Measurements from ENCODE around the gene TMEM108. TPM values are rescaled to one million over a fixed set of nuclear protein-coding genes. Genes with fewer than 3 reads are reported as not detected.

TMEM108 gene
- polyA plus RNA-seq, 3 donors: 1.9 to 2.0 (median 2.0) TPM

DNA sequence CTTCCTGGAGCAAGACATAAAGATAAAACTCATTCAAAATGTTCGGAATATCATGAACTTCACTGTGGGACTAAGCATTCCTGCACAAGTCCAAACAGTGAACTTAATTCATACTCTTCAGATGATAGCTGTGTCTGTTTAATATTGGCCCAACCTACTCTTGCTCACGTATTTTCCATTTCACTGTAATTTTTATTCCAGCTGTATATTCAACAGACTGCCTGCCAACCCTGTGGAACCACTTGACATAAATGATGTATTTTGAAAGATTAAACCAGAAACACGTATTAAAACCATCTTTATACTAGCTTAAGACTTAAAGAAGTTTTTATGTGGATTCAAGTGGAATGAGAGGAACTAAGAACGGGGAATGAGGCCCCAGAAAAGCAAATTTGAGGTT, 172.5 kb downstream of the TMEM108 start:
- no peak for DNase-seq

DNA sequence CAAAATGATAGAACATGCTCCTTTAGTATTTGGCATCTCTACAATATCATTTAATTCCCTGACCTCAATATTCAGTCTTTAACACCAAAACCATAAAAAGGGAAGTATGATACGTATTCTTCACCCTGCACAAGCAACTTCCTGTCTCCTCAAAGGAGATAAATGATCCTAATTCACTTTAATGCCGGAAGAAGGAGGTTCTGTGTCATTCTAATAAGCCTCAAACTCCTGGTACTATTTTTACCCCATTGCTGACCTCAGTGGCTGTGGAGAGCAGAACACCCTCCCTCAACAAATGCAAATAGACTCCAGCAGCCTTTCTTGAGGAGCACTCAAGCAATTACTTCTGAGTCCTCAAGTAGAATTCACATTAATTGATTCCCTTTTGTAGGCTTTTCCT, 173.3 kb downstream of the TMEM108 start:
- DNase-seq: no peak

DNA sequence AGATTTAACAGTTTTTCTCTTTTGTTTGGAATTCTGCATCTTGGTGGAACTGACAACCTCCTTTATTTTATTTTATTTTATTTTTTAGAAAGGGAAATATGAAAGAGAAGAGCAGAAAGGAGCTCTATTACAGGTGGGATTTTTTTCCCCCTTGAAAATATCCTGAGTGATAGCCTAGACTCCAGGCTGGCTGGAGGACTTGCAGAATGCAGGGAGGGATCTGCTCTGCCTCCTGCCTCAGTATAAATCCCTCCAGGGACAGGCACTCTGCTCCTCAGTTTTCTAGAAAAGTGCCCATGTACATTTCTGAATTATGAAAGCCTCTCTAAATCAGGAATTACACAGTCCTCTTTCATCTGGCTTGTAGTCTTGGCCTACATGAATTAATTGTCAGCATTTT, 173.7 kb downstream of the TMEM108 start:
- no peak for DNase-seq

DNA sequence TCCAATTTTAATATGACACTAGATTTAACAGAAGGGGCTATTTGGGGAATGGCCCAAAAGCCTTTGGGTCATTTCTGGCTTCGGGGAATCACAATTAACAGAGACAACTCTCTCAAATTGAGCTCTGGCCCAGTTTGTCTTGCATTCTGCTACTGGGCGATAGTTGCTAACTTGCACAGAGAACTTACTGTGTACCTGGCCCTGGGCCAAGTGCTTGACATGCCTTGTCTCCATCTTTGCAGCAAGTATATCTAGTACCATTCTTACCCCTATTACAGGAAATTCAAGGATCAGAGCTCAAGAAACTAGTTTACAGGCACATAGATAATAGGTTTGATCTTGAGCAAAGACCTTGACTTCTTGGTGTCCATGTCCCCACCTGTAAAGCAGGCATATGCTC, 175.7 kb downstream of the TMEM108 start:
- no peak for DNase-seq

DNA sequence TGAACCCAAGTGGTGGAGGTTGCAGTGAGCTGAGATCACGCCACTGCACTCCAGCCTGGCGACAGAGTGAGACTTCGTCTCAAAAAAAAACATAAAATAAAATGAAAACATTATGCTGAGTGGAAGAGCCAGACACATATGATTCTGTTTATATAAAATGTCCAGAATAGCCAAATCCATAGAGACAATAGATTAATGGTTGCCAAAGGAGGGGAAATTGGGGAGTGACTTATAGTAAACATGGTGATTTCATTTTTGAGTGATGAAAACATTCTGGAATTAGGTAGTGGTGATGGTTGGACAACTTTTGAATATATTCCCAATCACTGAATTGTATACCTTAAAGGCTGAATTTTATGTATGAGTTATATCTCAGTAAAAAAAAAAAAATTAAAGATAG, 189.6 kb downstream of the TMEM108 start:
- DNase-seq: no peak

DNA sequence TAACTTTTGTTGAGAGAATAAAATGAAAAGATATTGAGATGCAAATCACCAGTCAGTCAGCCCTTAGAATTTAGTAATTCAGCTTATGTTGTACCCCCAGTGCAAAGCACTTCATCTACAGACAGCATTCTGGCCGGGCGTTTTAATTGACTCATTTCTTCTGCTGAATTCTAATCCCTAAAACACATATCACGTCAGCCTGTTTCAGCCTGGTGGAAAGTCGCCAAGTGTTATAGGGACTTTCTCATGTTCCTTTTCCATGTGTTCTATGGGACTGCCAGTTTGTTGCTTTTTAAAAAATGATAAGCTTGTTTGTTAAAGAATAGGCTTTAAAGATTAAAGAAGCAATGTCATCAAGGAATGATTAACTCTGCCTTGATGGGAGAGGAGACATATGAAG, 192.0 kb downstream of the TMEM108 start:
- no peak for DNase-seq

DNA sequence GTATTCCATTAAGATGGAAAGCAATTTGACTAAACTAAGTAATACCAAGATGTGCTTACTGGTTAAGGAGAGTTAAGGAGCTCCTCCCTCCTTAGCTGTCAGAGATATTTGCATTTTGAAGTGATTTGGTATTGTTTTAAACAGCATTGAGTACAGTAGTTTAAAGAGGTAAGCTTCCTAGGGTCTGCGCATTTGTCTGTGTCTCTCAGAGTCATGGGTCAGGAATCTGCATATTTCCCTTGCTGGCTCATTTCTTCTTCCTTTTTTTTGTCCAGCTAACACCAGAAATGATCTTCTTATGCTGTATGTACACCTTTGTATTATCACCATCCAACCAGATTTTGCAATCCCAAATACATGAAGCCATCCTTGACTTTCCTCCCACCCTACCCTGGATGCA, 198.7 kb downstream of the TMEM108 start:
- DNase-seq: no peak

DNA sequence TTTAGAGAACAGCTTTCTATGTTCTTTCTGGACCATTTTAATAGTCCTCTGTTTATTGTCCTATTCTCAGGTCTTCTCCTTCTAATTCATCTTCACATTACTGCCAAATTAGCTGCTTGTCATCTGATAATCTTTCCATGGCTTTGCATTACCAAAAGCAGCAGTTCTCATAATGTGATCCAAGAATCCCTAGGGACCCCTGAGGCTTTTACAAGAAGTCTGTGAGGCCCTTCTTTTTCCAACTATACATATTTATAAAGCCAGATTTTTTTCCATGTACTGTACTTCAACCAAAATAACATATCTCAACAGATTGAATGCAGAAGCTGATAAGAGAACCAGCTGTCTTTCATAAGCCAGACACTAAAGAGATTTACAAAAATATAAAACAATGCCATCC, 199.2 kb downstream of the TMEM108 start:
- no peak for DNase-seq

DNA sequence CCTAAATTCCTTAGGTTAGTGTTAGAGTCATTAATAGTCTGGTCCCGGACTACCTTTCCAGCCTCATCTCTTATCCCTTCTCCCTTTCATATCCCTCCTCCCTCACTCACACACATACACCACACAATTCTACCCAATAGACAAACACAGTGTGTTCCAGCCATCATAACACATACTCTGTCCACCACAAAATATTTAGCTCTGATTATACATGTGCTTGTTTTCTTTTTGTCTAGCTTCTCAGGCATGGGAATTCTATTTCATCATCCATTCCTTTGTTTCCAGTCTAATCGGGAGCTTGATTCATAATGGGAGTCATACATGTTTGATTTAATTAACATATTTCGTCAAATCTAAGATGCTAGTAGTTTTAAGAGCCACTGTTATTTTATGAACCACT, 199.8 kb downstream of the TMEM108 start:
- no peak for DNase-seq

DNA sequence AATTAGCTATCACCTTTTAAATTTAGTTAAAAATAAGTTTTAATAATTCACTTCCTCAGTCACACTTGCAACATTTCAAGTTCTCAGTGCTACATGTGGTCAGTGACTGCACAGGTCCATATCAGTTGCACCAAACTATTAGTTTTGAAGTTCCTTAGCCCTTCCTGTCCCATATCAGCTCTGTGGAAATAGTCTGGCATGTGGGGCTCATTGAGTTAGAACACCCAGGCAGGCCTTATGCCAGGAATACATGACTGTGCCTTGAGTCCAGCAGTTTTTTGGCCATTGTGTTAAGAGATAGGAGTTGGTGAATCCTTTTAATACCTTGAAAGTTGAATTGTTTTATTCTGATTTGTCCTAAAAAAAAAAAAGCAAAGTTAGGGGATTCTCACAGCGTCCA, 207.9 kb downstream of the TMEM108 start:
- DNase-seq: no peak

DNA sequence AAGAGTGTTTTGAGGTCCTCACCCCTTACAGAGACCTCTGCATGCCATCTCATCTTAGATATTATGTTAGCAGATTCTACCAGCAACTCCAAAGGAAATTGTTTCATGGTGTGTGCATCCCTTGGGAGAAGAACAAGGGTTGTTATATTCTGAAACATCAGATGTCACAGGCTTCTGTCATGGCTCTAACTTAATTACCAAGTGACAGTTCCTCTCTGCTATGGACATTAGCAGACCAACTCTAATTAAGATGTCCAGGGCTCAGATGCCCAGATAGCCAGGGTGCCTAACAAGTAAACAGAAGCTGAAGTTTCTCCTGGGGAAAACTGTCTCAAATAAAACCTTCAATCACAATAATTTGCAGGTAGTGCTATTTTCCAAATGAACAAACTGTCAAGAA, 208.6 kb downstream of the TMEM108 start:
- DNase-seq: no peak

DNA sequence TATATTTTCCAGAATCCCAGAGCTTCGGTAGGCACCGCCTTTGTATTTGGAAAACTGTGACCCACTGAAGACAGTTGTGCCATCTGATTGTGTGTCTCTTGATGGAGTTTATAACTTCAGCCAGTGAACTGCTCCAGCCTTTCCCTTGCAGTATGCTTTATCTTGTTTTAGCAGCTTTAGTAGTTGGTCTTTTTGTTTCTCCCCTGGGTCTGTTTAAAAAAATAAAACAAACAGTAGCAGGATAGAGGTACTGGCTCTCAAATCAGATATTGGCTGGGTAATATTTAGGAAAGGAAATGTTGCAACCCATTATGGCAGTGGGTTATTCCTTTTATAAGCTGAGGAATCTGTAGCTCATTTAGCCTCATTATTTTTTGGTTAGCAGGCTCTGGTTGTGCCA, 210.2 kb downstream of the TMEM108 start:
- no peak for DNase-seq

DNA sequence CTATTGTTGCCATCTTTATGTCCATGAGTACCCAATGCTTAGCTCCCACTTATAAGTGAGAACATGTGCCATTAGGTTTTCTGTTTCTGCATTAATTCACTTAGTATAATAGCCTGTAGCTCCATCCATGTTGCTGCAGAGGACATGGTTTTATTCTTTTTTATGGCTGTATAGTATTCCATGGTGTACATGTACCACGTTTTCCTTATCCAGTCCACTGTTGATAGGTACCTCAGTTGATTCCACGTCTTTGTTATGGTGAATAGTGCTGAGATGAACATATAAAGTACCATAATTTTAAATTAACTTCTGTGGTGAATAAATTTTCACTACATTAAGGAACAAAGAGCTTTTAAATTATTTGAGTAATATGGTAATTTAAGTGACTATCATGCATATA, 211.3 kb downstream of the TMEM108 start:
- no peak for DNase-seq

DNA sequence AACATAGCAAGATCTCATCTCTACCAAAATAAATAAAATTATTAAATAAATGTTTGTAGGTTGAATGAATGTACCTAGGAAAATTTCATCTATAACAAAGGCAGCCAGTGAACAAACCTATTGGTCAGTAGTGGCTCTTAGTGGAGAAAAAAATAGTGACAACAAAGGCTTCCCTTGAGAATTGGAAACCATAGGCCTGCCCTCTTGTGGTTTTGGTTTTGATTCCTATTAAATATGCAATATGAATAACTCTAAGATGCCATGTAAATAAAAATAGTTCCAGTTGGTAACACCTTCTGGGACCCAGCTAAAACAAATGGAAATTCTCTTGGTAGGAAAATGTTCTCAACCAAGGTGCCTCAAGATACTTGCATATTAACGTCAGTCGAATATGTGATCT, 216.0 kb downstream of the TMEM108 start:
- no peak for DNase-seq

DNA sequence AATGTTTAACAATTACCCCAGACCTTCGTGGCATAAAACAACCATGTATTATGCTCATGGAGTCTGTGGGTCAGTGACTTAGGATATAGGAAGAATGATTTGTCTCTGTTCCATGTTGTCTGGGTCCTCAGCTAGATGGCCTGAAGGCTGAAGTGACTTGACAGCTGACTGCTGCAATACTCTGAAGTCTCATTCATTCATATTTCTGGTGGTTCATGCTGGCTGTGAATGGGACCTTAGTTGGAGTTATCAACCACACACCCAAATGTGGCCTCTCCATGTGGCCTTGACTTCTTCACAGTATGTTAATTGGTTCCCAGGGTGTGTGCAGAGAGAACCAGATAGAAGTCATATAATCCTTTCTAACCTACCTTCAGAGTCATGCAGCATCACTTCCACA, 216.5 kb downstream of the TMEM108 start:
- DNase-seq: no peak

DNA sequence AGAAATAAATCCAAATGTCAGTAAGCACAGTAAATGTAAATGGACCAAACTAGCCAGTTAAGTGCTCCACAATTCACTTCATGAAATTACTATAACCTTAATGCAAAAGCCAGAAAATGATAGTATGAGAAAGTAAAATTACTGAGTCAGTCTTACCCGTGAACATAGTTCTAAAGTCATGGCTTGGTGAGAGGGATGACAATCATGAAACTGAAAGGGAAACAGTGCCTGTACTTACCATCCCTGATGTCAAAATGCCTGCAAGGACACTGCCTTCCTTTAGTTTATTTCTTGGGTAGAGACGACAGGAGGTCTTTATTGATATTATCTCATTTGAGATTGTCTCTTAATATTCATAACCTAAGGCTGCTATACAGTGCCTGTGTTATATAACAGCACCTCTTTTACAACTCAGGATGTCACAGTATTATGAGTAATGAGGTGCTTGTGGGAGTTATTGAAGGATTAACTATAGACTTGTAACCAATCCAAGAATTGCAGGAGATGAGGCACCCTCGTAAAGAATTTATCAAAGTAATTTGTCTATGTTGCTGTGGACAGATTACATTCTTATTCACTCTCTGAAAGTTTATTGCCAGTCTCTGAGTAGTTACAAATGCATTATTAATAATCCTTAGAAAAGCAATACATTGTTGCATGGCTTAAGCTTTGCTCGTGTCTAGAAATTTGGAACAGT, 218.7 kb downstream of the TMEM108 start:
- no peak for DNase-seq

DNA sequence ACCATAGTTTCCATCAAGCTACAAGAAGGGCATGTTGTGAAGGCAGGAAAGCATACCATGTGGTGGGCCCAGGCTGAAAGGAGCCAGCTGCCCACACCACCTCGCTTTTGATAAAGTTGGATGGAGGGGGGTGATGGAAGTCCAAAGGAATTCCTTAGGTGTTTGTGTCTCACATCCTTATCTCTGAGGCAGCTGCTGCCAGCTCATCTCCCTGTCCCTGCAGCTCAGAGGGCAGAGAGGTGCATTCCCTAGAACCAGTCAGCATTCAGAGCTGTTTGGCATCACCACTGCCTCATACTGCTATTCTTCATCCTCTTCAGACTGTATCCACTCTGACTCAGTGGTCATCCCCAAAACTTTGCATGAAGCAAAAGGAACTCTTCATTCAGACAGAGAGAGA, 220.2 kb downstream of the TMEM108 start:
- DNase-seq: no peak

DNA sequence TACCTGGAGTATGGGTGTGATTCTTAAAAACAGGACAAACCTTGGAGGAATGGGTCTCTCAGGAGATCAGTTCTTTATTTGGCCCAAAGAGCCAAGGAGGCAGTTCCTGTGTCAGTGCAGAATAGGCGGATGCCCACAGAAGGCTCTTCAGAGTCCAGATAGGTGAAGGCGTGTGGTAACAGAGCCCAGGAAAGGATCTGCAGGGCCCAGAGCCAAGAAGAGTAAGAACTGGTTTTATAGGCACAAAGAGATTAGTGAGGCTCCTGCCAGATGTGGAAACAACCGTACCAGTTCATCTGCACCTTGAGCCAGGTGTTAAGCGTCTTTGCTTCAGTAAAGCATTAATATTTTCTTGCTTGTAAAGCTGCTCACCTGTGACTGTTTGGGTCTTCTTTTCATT, 221.6 kb downstream of the TMEM108 start:
- no peak for DNase-seq

DNA sequence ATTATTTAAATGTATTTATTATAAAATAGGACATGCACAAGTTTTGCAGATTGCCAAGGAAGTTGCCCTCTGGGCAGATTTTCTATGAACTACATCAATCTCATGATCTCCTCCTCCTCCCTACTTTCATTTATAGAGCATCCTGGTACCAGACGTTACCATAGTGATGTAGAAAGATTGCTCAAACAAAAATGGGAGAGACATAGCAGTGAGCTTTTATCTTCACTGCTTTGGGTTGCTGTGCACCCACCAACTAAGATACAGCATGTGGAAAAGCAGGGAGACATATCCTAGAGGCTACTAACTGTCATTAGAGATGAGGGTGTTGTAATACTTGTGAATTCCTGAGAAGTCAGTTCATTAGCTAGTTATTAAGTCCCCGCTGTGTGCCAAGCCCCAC, 224.1 kb downstream of the TMEM108 start:
- no peak for DNase-seq

DNA sequence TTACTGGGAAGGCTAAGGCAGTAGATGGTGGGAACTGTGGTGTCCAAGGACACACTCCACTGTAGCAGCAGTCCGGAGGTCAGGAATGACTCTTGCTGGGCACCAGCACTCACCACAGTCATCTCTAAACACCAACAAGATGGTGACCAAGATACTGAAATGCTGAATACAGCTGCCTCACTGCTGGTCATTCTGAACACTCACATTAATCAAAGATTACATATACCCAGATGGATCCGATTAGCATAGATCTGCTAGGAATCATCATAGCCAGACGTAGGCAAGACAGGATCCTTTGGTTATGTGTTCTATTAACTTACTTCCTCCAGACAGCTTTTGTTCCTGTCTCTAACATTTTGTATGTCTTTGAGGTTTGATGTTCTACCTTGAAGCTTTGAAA, 226.7 kb downstream of the TMEM108 start:
- no peak for DNase-seq

DNA sequence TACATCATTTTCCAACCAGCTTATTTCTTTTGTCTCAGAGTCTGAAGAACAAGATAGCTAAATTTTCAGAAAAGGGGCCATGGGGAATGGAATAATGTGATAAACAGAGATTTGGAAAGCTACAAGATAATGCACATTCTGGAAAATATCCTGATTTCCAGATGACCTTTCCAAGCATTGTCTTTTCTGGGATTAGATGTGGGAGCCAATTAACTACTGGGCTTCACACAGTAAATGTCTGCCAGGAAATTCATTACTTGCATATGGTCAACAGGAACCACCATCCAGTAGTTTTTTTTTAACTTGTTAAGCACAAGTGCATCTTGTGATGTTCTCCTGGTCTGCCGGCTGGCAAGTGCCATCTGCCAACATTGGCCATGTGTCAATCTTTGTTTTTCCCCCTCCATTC, 230.5 kb downstream of the TMEM108 start:
- no peak for DNase-seq

DNA sequence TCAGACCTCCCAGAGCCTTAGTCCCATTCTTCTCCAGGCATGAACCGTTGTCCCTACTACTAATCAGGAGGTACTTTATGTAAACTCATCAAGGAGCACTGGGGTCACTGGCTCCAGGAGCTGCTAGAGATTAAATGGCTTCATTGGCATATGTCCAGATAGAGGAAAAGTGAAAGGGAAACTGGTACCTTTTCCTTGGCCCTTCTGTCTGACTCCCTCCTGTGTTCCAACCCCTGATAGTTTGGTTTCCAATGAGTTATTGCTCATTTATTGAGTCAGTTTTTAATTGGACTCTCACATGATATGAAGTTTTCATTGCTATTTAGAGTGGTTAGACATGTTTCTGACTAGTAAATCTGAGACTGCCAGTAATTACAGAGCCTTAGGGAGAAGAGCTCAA, 231.2 kb downstream of the TMEM108 start:
- no peak for DNase-seq

DNA sequence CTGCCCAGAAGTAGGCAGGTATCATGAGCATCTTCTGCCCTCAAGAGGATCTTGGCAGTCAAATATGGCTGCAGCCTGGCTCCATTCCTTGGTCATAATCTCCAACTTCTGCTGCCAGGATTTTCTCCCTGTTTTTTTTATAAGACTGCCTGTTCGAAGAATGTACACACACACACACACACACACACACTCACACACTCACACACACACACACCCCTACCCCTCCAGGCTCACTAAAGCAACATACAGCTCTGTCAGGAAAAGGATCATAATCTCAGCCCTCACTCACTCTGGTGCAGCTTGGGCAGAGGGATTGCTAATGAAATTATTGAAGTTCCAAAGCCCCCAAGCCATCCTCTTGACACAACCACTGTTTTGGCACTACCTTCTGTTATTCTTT, 232.4 kb downstream of the TMEM108 start:
- no peak for DNase-seq

DNA sequence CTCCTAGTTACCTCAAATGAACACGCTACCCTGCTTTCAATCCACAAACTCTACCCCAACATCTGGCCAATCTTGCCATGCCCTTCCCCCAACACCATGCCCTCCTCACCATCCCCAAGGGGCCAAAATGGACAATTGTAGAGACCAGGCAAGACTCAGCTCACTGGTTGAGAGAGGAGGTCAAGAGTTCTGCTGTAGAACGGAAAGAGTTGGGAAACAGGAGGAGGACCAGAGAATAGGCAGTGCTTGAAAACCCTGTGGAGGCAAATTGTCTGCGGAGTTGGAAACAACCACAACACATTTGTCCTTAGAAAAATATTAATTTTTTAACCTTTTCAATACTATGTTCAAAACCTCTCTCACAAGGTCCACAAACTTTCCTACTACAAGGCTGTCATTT, 232.9 kb downstream of the TMEM108 start:
- no peak for DNase-seq

DNA sequence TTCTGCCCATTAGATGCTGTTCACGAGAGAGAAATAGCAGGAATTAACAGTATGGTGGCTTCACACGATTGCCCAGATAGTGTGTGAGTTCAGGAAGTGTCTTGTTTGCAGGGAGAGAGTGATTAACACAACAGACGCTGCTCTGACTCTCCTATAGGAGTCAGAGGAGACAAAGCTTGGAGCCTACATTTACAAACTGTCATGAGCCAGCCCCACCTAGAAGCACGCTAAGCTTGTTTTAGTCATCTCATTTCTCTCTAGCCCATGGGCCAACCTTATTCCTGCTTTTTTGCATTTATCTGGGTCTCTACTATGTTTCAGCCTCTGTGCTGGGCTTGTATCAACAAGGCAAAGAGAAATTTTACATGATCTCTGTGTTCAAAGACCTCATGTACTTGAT, 233.3 kb downstream of the TMEM108 start:
- no peak for DNase-seq
